Measurements from ENCODE around the gene PAX8. TPM values are rescaled to one million over a fixed set of nuclear protein-coding genes. Genes with fewer than 3 reads are reported as not detected.

Gene PAX8
- total RNA-seq, 1 donor = 2.9 TPM

GRCh38 chr2:113268621-113269360, 9.9 kb downstream of the PAX8 start:
- H3K9me3 ChIP-seq (ENCODE audit: low read depth, low read length) = no peaks in the 10 kb centered on the region
- no peaks in the 10 kb centered on the region for H4K20me1 ChIP-seq (ENCODE audit: insufficient read depth, low read length)
- no peak overlapping the region for H3K4me3 ChIP-seq (ENCODE audit: insufficient read depth, low read length)
- H3K36me3 ChIP-seq (ENCODE audit: insufficient read depth, low read length) = no peaks in the 10 kb centered on the region
- DNase-seq (ENCODE audit: insufficient read length, low spot score, missing footprints) = no peak
- H2AFZ ChIP-seq (ENCODE audit: low read length) = no peak overlapping the region
- H3K79me2 ChIP-seq (ENCODE audit: insufficient read depth, low read length) = no peaks in the 10 kb centered on the region
- TF ChIP-seq, protein P1, sequence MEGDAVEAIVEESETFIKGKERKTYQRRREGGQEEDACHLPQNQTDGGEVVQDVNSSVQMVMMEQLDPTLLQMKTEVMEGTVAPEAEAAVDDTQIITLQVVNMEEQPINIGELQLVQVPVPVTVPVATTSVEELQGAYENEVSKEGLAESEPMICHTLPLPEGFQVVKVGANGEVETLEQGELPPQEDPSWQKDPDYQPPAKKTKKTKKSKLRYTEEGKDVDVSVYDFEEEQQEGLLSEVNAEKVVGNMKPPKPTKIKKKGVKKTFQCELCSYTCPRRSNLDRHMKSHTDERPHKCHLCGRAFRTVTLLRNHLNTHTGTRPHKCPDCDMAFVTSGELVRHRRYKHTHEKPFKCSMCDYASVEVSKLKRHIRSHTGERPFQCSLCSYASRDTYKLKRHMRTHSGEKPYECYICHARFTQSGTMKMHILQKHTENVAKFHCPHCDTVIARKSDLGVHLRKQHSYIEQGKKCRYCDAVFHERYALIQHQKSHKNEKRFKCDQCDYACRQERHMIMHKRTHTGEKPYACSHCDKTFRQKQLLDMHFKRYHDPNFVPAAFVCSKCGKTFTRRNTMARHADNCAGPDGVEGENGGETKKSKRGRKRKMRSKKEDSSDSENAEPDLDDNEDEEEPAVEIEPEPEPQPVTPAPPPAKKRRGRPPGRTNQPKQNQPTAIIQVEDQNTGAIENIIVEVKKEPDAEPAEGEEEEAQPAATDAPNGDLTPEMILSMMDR (IDR thresholded peaks at IDR 0.05; ENCODE audit: extremely low read depth, low read depth, low read length) = no peak
- no peaks in the 10 kb centered on the region for H3K4me1 ChIP-seq (ENCODE audit: insufficient read depth, low read length)
- no peak overlapping the region for H3K27ac ChIP-seq (ENCODE audit: low read depth, low read length)
- H3K27me3 ChIP-seq (ENCODE audit: insufficient read depth, low read length) = peaks cover 87% of the 10 kb centered on the region
- no peak overlapping the region for H3K4me2 ChIP-seq (ENCODE audit: insufficient read depth, low read length)

DNA sequence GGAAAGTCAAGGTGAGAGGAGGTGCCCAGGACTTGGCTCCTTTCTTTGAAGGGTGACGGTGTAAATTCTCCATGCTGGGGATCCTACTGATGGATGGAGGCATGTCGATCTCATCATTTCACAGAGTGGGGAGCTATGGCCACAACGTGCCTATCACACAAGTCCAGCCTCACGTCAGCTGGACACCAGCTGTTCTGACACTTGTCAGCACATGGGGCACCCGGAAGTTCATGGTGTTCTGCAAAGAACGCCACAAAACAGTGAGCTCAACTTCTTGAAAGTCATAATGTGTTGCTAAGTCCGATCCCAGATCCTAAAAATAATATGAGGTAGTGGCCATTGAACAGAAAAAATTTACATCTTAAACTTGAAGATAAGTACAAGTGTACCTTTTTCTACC, 12.3 kb downstream of the PAX8 start:
- Histone ChIP-seq H3K36me3 (ENCODE audit: insufficient read depth, low read length) (no peaks in the 10 kb centered on the region), H4K20me1 (ENCODE audit: insufficient read depth, low read length) (no peaks in the 10 kb centered on the region), H3K27me3 (ENCODE audit: insufficient read depth, low read length) (peaks cover 82% of the 10 kb centered on the region), H3K4me3 (ENCODE audit: insufficient read depth, low read length) (no peak overlapping the region), H3K4me2 (ENCODE audit: insufficient read depth, low read length) (no peak overlapping the region), H3K79me2 (ENCODE audit: insufficient read depth, low read length) (no peaks in the 10 kb centered on the region), H2AFZ (ENCODE audit: low read length) (no peak overlapping the region), H3K9me3 (ENCODE audit: low read depth, low read length) (no peaks in the 10 kb centered on the region), H3K4me1 (ENCODE audit: insufficient read depth, low read length) (no peaks in the 10 kb centered on the region), H3K27ac (ENCODE audit: low read depth, low read length) (no peak overlapping the region)
- no peak for DNase-seq (ENCODE audit: insufficient read length, low spot score, missing footprints)
- TF ChIP-seq, protein P1 (IDR thresholded peaks at IDR 0.05; ENCODE audit: extremely low read depth, low read depth, low read length) = no peak

DNA sequence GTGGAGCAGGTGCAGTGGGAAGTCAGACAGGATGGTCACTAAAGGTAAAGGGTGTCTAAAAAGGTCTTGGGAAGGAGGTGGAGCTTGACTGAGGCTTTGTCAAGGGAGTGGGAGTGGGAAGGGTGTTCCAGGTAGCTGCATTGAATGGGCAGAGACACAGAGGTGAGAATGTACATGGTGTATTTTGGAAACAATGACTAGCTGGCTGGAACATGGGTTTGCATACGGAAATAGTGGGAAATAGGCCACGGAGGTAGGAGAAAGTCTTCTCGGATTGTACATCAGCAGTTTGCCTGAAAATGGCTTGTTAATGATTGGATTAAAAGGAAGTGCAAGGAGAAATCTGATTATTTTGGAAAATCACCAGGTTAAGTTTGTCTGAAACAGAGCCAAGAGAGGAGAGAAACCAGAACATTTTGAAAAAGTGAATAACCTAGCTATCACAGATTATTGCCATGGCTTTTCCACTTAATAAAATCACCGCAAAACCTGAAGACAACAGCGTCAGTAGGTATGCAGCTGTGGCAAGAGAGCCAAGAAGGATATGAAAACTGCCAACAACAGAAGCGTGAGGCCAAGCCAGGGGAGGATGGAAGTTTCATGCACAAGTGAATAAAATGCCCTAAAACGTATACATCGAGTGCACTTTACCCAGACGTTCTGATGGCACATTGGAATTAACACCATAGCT, 13.9 kb downstream of the PAX8 start:
- TF ChIP-seq, protein P1 (IDR thresholded peaks at IDR 0.05; ENCODE audit: extremely low read depth, low read depth, low read length) = no peak
- no peaks in the 10 kb centered on the region for H3K4me1 ChIP-seq (ENCODE audit: insufficient read depth, low read length)
- H2AFZ ChIP-seq (ENCODE audit: low read length) = no peak overlapping the region
- H3K79me2 ChIP-seq (ENCODE audit: insufficient read depth, low read length) = no peaks in the 10 kb centered on the region
- peaks cover 77% of the 10 kb centered on the region for H3K27me3 ChIP-seq (ENCODE audit: insufficient read depth, low read length)
- DNase-seq (ENCODE audit: insufficient read length, low spot score, missing footprints) = no peak
- no peaks in the 10 kb centered on the region for H4K20me1 ChIP-seq (ENCODE audit: insufficient read depth, low read length)
- H3K4me3 ChIP-seq (ENCODE audit: insufficient read depth, low read length) = no peak overlapping the region
- H3K36me3 ChIP-seq (ENCODE audit: insufficient read depth, low read length) = no peaks in the 10 kb centered on the region
- H3K9me3 ChIP-seq (ENCODE audit: low read depth, low read length) = no peaks in the 10 kb centered on the region
- no peak overlapping the region for H3K27ac ChIP-seq (ENCODE audit: low read depth, low read length)
- H3K4me2 ChIP-seq (ENCODE audit: insufficient read depth, low read length) = no peak overlapping the region

DNA sequence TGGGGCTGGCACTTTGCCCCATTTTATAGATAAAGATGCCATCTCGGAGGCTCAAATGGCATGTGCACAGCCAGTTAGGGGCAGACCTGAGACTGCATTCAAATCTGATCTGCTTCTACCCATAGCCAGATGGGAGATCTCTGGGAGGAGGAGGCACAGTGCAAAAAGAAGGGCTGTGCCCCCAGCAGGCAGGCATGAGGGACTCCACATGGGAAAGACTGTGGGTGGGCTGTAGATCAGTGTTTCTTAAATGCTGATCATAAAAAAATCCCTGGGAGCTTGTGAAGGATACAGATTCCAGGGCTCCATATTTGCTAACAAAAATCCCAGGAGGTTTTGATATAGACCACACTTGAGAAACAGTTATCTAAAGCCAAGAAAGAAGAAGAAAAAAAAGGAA, 15.2 kb downstream of the PAX8 start:
- Histone ChIP-seq H3K27me3 (ENCODE audit: insufficient read depth, low read length) (peaks cover 70% of the 10 kb centered on the region), H3K4me3 (ENCODE audit: insufficient read depth, low read length) (no peak overlapping the region), H3K27ac (ENCODE audit: low read depth, low read length) (no peak overlapping the region), H4K20me1 (ENCODE audit: insufficient read depth, low read length) (no peaks in the 10 kb centered on the region), H3K79me2 (ENCODE audit: insufficient read depth, low read length) (no peaks in the 10 kb centered on the region), H3K4me2 (ENCODE audit: insufficient read depth, low read length) (no peak overlapping the region), H2AFZ (ENCODE audit: low read length) (no peak overlapping the region), H3K36me3 (ENCODE audit: insufficient read depth, low read length) (no peaks in the 10 kb centered on the region), H3K4me1 (ENCODE audit: insufficient read depth, low read length) (no peaks in the 10 kb centered on the region), H3K9me3 (ENCODE audit: low read depth, low read length) (no peaks in the 10 kb centered on the region)
- TF ChIP-seq, protein P1 (IDR thresholded peaks at IDR 0.05; ENCODE audit: extremely low read depth, low read depth, low read length) = no peak
- DNase-seq (ENCODE audit: insufficient read length, low spot score, missing footprints) = no peak

All from osteoblast (primary cell).